MM.1S (cell line): ENCODE measurements around the gene SOX13.

Source experiments
- EZH2 ChIP-seq: fragments of 300-600 bp; sonication (generic); optimal IDR thresholded peaks from 2 replicates; pipeline ENCODE3; 2017; ENCODE audit warnings: low read depth, mild to moderate bottlenecking, antibody characterized with exemption, low read length, mixed read lengths
- EZH2phosphoT487 ChIP-seq: fragments of 300-600 bp; sonication (generic); IDR thresholded peaks from 2 replicates; pipeline ENCODE4 v1.6.1; 2018; ENCODE audit warnings: antibody characterized with exemption, low read length
- TF ChIP-seq, protein P1 (sequence below): fragments of 300-600 bp; sonication (generic); IDR thresholded peaks from 2 replicates; pipeline ENCODE4 v1.5.1; 2016; ENCODE audit warnings: antibody characterized with exemption, low read length, mixed read lengths

- no peak for TF ChIP-seq EZH2
- TF ChIP-seq, protein P1, sequence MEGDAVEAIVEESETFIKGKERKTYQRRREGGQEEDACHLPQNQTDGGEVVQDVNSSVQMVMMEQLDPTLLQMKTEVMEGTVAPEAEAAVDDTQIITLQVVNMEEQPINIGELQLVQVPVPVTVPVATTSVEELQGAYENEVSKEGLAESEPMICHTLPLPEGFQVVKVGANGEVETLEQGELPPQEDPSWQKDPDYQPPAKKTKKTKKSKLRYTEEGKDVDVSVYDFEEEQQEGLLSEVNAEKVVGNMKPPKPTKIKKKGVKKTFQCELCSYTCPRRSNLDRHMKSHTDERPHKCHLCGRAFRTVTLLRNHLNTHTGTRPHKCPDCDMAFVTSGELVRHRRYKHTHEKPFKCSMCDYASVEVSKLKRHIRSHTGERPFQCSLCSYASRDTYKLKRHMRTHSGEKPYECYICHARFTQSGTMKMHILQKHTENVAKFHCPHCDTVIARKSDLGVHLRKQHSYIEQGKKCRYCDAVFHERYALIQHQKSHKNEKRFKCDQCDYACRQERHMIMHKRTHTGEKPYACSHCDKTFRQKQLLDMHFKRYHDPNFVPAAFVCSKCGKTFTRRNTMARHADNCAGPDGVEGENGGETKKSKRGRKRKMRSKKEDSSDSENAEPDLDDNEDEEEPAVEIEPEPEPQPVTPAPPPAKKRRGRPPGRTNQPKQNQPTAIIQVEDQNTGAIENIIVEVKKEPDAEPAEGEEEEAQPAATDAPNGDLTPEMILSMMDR, result no peak
- no peak for TF ChIP-seq EZH2phosphoT487
Observed at GRCh38 chr1:204074274-204075138, 1.6 kb downstream of the SOX13 start.
